AG04450 (cell line): Measurements from ENCODE around the gene NMT1. TPM values are rescaled to one million over a fixed set of nuclear protein-coding genes. Genes with fewer than 3 reads are reported as not detected.

Experiments
- CTCF ChIA-PET: fragments of 300-600, 350-600 bp; formaldehyde crosslinking; extraction: SDS; loops from one replicate; lab custom pipeline; 2022; ENCODE audit warnings: antibody characterized with exemption, inconsistent platforms; lab: Charles Lee
- POLR2A ChIA-PET: fragments of 350-600 bp; formaldehyde crosslinking; extraction: SDS; loops from one replicate; lab custom pipeline; 2021; ENCODE audit warnings: antibody characterized with exemption, inconsistent platforms; lab: Yijun Ruan, JAX
- DNase-seq: peaks from one replicate; pipeline ENCODE4 v3.0.0-alpha.2; 2011; ENCODE audit warnings: low read depth, low spot score
- H3K27ac ChIP-seq: one replicate; pipeline ENCODE4 v1.5.1; 2012; ENCODE audit warnings: low read depth, low read length, control low read depth
- H3K27me3 ChIP-seq: one replicate; pipeline ENCODE4 v1.6.0; 2012; ENCODE audit warnings: low read length; ENCODE audit not compliant: control insufficient read depth, insufficient read depth
- H3K4me3 ChIP-seq: 2 replicates; pipeline ENCODE4 v1.5.1; 2011; ENCODE audit warnings: mild to moderate bottlenecking, low read depth, low read length, control low read depth
- H3K9me3 ChIP-seq: 2 replicates; pipeline ENCODE4 v1.5.1; 2012; ENCODE audit warnings: low read length; ENCODE audit not compliant: control insufficient read depth, insufficient read depth
- CTCF ChIP-seq: IDR thresholded peaks from 2 replicates; pipeline ENCODE4 v1.5.1; 2011; ENCODE audit warnings: low read depth, low read length, control low read depth, inconsistent platforms
- polyA plus RNA-seq: library from polyadenylated mRNA; depleted of rRNA; stranded (reverse); fragments of >200 nt; gene quantifications from 2 replicates; pipeline ENCODE4 v1.2.3, GENCODE V29; 2011; rRNA removed
- small RNA-seq: library from RNA; depleted of rRNA; stranded (forward); fragments of <200 nt; gene quantifications from one replicate; pipeline ENCODE3, GENCODE V24; 2012; ENCODE audit warnings: low read depth; ENCODE audit not compliant: insufficient read length

NMT1 gene
- polyA plus RNA-seq, 1 experiment, result 63.6 TPM

DNA sequence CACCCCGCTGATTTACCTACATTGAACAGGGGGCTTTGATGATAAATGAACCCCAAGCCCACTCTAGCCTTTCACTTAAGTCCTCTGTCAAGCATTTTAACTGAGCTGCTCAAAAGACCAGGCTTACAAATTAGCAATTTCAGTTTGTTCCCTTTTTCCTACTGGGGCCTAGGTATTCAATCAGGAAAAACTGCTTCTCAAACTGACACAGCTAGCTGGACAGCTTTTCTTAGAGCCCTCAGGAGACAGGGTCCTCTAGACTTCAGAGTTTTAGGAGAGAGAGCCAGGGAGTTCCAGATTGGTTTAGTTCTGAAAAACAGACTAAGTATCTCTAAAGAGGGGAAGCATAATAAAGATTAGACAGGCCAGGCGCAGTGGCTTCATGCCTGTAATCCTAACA, 94.4 kb downstream of the NMT1 start:
- Histone ChIP-seq H3K9me3 (no peaks in the 10 kb centered on the region), H3K27ac (no peak overlapping the region), H3K27me3 (no peaks in the 10 kb centered on the region), H3K4me3 (no peak overlapping the region)
- ChIA-PET CTCF (interaction anchor here (0.6 to 4.9 kb wide), 3 partner anchors 20 to 42 kb away, joined by 3 to 69 read pairs (median 24); partner anchors contain the start of genes ACBD4 and PLCD3), POLR2A (interaction anchor here (0.7 to 1.0 kb wide), 2 partner anchors 20 to 59 kb away, joined by 7 to 8 read pairs; partner anchors contain the start of gene ACBD4)
- TF ChIP-seq CTCF, result no peak
- DNase-seq, result no peak

- no peak for TF ChIP-seq CTCF
- CTCF ChIA-PET, result interaction anchor here (1.0 to 4.9 kb wide), 3 partner anchors 21 to 42 kb away, joined by 3 to 69 read pairs (median 24); partner anchors contain the start of gene ACBD4
Observed at GRCh38 chr17:45156242-45156641, 95.1 kb downstream of the NMT1 start.

More at GRCh38 chr17:45156242-45156641, 95.1 kb downstream of the NMT1 start:
- no peaks in the 10 kb centered on the region for H3K27me3 ChIP-seq
- no peak overlapping the region for H3K27ac ChIP-seq
- no peak overlapping the region for H3K4me3 ChIP-seq
- DNase-seq, result no peak
- POLR2A ChIA-PET, result no interaction called here
- H3K9me3 ChIP-seq, result peaks cover 4% of the 10 kb centered on the region; the same call in 1 of the 2 replicates

Small RNA genes within 50 kb of the gene (small RNA-seq; reads per million reads assigned to genes)
- gene MIR6784, result not detected
- not detected for gene RF00019

Other genes with a start within 250 kb of the NMT1 start
- gene GJC1, start 231.0 kb upstream of the NMT1 start, polyA plus RNA-seq, result 20.6 and 22.1 TPM in 2 replicates
- not detected in 2 replicates for gene HIGD1B, start 213.4 kb upstream of the NMT1 start, polyA plus RNA-seq
- 123 and 147 TPM in 2 replicates for gene EFTUD2, start 161.9 kb upstream of the NMT1 start, polyA plus RNA-seq
- gene GFAP, start 145.8 kb upstream of the NMT1 start, polyA plus RNA-seq, result 0.40 and 0.46 TPM in 2 replicates
- 2.4 and 2.6 TPM in 2 replicates for gene KIF18B, start 113.5 kb upstream of the NMT1 start, polyA plus RNA-seq
- gene C1QL1, start 93.0 kb upstream of the NMT1 start, polyA plus RNA-seq, result 1.9 and 2.2 TPM in 2 replicates
- 21.8 and 29.1 TPM in 2 replicates for gene DCAKD, start 9.7 kb upstream of the NMT1 start, polyA plus RNA-seq
- gene PLCD3, start 71.2 kb downstream of the NMT1 start, polyA plus RNA-seq, result 28.2 and 42.3 TPM in 2 replicates
- 4.0 and 4.7 TPM in 2 replicates for gene ACBD4, start 74.4 kb downstream of the NMT1 start, polyA plus RNA-seq
- gene HEXIM1, start 87.2 kb downstream of the NMT1 start, polyA plus RNA-seq, result 12.4 and 13.2 TPM in 2 replicates
- gene HEXIM2, start 100.6 kb downstream of the NMT1 start, polyA plus RNA-seq, result 4.2 and 4.5 TPM in 2 replicates
- gene FMNL1, start 160.6 kb downstream of the NMT1 start, polyA plus RNA-seq, result 1.1 and 1.8 TPM in 2 replicates
- gene SPATA32, start 200.8 kb downstream of the NMT1 start, polyA plus RNA-seq, result not detected in 2 replicates